ENCODE measurements around the gene TBC1D22B. TPM values are rescaled to one million over a fixed set of nuclear protein-coding genes. Genes with fewer than 3 reads are reported as not detected.

Gene TBC1D22B, protein sequence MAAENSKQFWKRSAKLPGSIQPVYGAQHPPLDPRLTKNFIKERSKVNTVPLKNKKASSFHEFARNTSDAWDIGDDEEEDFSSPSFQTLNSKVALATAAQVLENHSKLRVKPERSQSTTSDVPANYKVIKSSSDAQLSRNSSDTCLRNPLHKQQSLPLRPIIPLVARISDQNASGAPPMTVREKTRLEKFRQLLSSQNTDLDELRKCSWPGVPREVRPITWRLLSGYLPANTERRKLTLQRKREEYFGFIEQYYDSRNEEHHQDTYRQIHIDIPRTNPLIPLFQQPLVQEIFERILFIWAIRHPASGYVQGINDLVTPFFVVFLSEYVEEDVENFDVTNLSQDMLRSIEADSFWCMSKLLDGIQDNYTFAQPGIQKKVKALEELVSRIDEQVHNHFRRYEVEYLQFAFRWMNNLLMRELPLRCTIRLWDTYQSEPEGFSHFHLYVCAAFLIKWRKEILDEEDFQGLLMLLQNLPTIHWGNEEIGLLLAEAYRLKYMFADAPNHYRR
- total RNA-seq: 12.5 TPM

DNA sequence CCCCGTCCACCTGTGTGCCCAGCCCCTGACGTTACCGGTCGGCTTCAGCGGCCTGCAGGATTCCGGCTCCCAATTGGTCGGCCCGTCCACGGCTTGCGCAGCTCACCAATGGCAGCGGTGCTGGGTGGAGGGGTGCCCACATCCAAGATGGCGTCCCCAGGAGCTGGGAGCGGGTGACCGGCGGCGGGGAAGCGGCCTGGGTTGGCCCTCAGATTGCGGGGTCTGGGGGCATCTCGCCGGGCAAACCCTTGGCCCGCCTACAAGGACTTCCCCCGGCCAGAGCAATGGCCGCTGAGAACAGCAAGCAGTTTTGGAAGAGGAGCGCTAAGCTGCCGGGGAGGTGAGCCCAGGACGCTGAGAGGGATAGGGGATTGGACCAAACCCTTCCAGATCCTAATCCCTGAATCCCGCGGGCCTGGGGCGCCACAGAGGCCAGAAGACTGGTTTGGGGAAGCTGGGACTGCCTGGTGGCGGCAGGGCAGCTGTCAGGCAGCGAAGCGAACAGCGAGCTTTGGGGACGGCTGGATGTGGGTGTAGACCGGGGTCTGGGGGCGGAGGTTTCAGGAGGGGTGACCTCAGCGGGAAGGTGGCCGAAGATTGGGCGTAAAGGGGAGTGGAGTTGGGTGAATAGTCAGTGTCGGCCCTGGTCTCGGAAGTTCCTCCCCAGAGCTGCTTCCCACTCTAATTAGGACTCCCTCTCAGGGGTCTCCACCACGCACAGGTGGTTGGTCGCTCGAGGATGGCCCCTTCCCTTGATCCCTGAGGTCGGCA is at the start of gene TBC1D22B, which contains the start of gene TMEM217:
Gene TBC1D22B (plus strand): TSS at position 139 of the 771 bp plus-strand sequence. CDS start 146 bp downstream, at position 285.
Gene TMEM217 (minus strand): TSS at position 511 of the 771 bp plus-strand sequence. CDS start 39,114 bp downstream, outside the sequence.
- DNase-seq (ENCODE audit: low spot score): peak; percentile 97

- DNase-seq (ENCODE audit: low spot score): peak; percentile 87
Measured at GRCh38 chr6:37207903-37208456, 49.6 kb upstream of the TBC1D22B start.

- no peak for DNase-seq (ENCODE audit: low spot score)
Measured at GRCh38 chr6:37208793-37209192, 48.8 kb upstream of the TBC1D22B start.

DNA sequence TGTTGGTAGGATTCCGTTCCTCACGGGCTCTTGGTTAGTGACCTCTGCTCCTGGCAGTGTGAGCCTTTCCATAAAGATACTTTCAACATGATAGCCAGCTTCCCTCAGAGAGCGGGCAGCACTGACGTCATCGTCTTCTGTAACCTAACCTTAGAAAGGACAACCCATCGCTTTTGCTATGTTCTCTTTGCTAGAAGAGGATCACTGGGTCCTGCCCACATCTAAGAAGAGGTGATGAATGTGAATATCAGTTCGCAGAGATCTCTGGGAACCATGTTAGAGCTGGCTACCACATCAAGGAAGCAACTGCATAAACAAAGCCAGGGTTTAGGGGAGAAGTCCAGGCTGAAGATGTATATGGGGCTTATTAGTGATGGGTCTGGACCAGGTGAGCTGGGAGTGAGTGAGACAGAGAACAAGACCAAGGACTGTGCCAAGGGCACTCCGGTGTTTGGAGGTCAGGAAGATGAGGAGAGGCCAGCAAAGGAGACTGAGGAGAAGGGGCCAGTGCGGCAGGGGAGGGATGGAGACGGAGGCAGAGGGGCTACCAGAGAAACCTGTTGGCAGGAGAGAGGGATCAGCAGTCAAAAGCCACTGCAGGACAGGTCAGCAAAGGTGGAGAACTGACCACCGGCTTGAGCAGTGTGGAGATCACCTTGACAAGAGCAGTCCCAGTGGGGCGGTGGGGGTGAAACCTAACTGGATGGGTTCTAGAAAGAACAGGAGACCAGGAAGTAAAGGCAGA is 47.9 kb upstream of the TBC1D22B start:
- no peak for DNase-seq (ENCODE audit: low spot score)

DNA sequence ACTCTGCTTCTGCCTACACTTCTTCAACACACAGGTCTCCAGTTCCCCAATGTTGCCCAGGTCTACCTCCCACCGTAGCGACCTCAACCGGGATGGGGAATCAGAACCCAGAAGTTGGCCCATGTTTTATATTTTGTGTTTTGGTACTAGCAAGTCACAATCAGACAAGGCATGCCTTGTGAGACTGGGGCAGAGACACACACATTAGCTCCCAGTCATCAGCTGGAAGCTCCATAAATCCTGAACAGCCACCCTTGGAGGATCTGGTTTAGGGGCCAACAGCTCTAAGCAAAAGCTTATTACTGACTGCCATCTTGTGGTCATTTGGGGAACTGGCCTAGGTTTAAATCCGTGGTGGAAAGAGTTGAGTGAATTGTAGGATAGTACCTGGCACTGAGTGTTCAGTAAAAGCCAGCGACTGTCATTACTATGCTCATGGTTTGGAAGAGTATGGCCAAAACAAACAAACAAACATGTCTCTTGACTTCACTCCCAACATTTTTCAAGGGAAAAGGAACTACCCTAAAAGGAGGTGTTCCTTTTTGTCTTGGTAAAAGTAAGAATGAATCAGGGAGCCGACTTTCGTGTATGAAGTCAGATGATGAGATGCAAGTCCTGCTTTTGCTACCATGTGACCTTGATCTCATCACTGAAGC is 47.1 kb upstream of the TBC1D22B start:
- DNase-seq (ENCODE audit: low spot score): peak; percentile 89

GRCh38 chr6:37212268-37212667 is 45.3 kb upstream of the TBC1D22B start:
- DNase-seq (ENCODE audit: low spot score): no peak

GRCh38 chr6:37218061-37218460 is 39.5 kb upstream of the TBC1D22B start:
- DNase-seq (ENCODE audit: low spot score): no peak

DNA sequence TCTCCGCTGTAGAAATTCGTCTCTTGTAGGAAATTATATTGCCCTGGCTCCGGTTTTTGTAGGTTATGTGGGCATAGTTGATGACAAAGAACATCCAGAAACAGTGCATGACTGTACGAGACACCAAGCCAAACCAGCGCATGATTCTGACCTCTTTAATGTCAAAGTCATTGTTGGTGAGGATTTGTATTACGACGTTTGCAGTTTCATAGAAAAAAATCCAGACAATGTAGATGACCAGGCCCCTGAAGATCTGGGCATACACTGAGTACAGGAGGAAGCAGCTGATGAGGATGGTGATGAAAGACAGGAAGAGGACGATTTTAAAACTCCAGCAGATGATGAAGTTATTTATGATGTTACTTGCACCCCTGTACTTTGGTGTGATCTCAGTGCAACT is 39.1 kb upstream of the TBC1D22B start:
- no peak for DNase-seq (ENCODE audit: low spot score)

GRCh38 chr6:37221585-37222124 is 35.9 kb upstream of the TBC1D22B start:
- DNase-seq (ENCODE audit: low spot score): no peak

DNA sequence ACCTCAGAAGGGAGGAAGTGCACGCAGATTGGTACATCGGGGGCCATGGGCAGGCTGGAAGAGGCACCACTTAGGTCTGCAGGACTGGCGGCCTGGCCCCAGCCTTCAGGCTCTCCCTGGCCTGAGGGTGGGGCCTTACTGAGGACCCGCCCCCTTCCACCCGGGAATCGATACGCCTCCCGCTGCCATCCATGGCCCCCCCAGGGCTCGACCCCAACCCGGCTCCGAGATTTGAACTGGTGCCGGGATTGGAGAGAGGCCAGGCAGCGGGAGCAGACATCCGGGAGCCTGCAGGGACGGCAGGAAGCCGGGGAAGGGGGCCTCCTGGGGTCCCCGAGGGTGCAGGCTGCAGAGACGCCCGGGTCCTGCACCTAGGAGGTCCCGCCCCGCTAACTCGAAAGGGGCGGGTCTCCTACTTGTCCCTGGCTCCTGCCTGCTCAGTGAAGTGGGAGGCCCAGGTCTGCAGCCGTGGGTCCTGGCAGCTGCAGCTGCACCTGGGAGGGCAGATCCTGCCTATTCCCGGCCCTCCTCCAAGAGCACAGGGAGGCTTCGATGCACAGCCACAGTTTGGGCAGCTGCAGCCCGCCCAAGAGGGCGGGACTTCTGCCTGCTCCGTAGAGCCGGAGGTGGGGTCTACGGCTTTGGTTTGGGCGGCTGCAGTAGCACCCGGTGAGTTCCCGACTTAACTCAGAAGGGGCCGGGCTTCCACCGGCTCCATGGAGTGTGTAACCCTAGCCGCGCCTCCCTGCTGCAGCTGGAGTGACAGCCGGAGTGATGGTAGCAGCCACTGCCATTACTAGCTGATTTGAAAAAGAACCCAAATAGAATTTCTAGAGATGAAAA is 35.2 kb upstream of the TBC1D22B start:
- peak; percentile 78 for DNase-seq (ENCODE audit: low spot score)

DNA sequence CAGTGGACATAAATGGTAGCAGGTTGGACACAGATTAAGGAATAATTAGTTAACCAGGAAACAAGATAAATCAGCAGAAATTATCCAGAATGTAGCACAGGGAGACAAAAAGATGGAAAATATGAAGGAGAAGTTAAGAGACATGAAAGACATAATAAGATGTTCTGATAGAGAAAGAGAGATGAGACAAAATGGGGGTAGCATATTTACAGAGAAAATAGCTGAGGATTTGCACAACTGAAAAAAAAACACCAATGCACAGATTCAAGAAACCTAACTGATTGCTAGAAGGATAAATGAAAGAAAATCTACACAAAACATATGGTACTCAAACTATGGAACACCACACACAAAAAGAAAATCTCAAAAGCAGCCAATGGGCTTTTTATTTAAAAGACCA is 34.6 kb upstream of the TBC1D22B start:
- no peak for DNase-seq (ENCODE audit: low spot score)

GRCh38 chr6:37225350-37226169 is 32.0 kb upstream of the TBC1D22B start:
- no peak for DNase-seq (ENCODE audit: low spot score)

DNA sequence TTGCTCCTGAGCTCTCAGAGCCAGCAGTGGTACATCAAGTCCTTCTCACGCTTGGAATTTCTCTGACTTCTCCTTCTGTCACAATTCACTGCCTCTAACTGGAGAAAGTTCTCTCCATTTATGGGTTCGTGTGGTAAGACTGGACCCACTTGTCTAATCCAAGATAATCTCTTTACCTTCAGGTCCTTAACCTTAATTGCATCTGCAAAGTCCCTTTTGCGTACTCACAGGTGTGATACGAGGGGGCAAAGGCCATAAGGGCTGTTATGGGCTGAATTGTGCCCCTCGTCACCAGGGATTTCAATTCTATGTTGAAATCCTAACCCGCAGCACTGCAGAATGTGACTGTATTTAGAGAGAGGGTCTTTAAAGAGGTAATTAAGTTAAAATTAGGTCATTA is 27.5 kb upstream of the TBC1D22B start:
- DNase-seq (ENCODE audit: low spot score): no peak

GRCh38 chr6:37232430-37233017 is 25.0 kb upstream of the TBC1D22B start:
- DNase-seq (ENCODE audit: low spot score): no peak

DNA sequence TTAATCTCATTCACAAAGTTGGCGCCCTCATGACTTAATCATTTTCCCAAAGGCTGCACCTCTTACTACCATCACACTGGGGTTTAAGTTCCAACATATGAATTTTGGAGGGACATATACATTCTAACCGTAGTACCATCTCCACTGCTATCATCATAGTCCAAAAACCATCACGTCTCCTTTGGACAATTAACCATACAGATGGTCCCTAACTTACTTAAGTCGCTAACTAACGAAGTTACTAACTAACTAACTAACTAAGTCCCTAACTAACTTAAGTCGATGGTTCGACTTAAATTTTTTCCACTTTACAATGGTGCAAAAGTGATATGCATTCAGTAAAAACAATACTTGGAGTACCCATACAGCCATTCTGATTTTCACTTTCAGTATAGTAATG is 24.0 kb upstream of the TBC1D22B start:
- DNase-seq (ENCODE audit: low spot score): no peak

DNA sequence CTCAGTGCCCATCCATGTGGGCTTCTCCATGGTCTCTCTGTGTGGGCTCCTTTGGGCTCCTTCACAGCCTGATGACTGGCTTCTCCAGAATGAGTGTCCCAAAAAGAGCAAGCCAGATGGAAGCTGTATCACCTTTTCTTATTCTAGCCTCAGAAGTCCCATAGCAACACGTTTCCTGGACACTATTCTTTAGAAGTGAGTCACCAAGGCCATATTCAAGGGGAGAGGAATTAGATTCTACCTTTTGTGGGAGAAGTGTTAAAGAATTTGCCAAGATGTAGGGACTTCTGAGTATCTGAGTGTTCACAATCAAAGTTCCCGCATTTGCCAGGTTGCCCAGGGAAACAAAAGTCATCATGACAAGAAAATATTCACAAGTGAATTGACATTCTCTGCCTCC is 20.7 kb upstream of the TBC1D22B start:
- no peak for DNase-seq (ENCODE audit: low spot score)

DNA sequence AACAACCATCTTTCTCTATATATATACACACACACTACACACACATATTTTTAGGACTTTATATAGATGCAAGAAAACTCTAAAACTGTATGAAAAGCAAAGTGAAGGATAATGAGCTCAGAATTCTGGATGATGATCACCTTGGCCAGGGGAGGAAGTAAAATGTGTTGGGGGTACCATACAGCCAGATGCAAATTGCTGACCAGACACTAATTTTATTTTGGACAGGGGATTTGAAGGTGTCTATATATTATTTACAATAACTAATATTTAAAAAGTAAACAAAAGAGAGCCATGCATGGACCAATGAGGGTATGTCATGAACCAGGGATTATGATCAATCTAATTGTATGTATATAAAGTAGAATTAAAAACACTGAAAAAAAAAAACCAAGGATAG is 19.8 kb upstream of the TBC1D22B start:
- no peak for DNase-seq (ENCODE audit: low spot score)

DNA sequence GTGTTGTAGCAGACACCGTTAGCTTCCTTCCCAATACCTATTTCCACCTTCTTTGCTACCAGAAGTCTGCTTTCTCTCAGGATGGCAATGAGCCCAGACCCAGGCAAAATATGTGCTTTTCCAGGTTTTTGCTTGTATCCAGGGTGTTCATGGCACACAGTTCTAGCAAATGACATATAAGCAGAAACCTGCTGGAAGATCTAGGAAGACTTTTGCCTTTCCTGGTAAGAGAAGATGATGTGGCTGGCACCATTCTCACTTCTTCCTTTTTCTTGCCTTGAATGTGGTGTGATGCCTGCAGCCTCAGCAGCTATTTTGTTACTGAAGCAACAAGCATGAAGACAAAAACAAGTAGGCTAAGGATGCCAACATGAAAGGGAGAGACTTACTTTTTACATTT is 19.2 kb upstream of the TBC1D22B start:
- no peak for DNase-seq (ENCODE audit: low spot score)

GRCh38 chr6:37239526-37239925 is 18.0 kb upstream of the TBC1D22B start:
- no peak for DNase-seq (ENCODE audit: low spot score)
